Tibial nerve (tissue), 4 donors: ENCODE data around the gene AFAP1. TPM values are rescaled to one million over a fixed set of nuclear protein-coding genes. Genes with fewer than 3 reads are reported as not detected.

Experiments used
- DNase-seq, 2 donors: peaks; one replicate each; pipeline ENCODE4 v3.0.0-alpha.2; 2019; ENCODE audit warnings: low spot score in 2 of 2
- H3K27ac ChIP-seq, 4 donors: fragments of 200-600 bp; sonication (generic) in 3 of 4; one replicate each; pipeline ENCODE4 v1.5.1; 2017 to 2019; ENCODE audit warnings: mild to moderate bottlenecking in 1 of 4
- H3K27me3 ChIP-seq, 2 donors: fragments of 200-600 bp; sonication (generic) in 1 of 2; one replicate each; pipeline versions ENCODE4 v1.5.1 to v1.6.0; 2017 to 2019
- H3K36me3 ChIP-seq, 3 donors: fragments of 200-600 bp; sonication (generic); one replicate each; pipeline ENCODE4 v1.5.1; 2018 to 2019
- H3K4me1 ChIP-seq, 4 donors: fragments of 200-600 bp; sonication (generic) in 3 of 4; one replicate each; pipeline ENCODE4 v1.5.1; 2017 to 2019
- H3K4me3 ChIP-seq, 4 donors: fragments of 200-600 bp; sonication (generic) in 3 of 4; one replicate each; pipeline ENCODE4 v1.5.1; 2017 to 2019; ENCODE audit warnings: mild to moderate bottlenecking in 1 of 4, moderate library complexity in 1 of 4
- H3K9me3 ChIP-seq, 4 donors: fragments of 200-600 bp; sonication (generic) in 3 of 4; one replicate each; pipeline ENCODE4 v1.5.1; 2017 to 2019
- EP300 ChIP-seq, 2 donors: sonication (generic); formaldehyde crosslinking; IDR thresholded peaks; one replicate each; pipeline ENCODE4 v1.6.1; 2017; ENCODE audit warnings: antibody characterized with exemption in 2 of 2, mild to moderate bottlenecking in 1 of 2
- POLR2A ChIP-seq, 2 donors: fragments of 450-650 bp; IDR thresholded peaks; one replicate each; pipeline ENCODE4 v1.6.1; 2017; ENCODE audit warnings: antibody characterized with exemption in 2 of 2, mild to moderate bottlenecking in 2 of 2, moderate library complexity in 2 of 2
- WGBS, 2 donors: methylation state at CpG; one replicate each; pipeline ENCODE4 v1.1.5; 2018; 5-methylcytosine and 5-hydroxymethylcytosine counted together
- total RNA-seq, 4 donors: library from RNA; depleted of rRNA; stranded (reverse); fragments of >200 nt; gene quantifications; one replicate each; pipeline ENCODE4 v1.1.0, GENCODE V29; 2016
- TF ChIP-seq, protein P1 (sequence below), 5 experiments: fragments of 200-600 bp in 3 of 5; fragments of 450-650 bp in 2 of 5; sonication (generic) in 3 of 5; IDR thresholded peaks; one replicate each; pipeline ENCODE4 v1.5.1; 2016 to 2019; ENCODE audit warnings: antibody characterized with exemption in 5 of 5, mild to moderate bottlenecking in 3 of 5, moderate library complexity in 2 of 5

Gene AFAP1
- total RNA-seq, 4 donors from 2014 or later, result 23.2 to 34.9 (median 32.1) TPM

- Histone ChIP-seq H3K27ac (no peak overlapping the region), H3K36me3 (peaks cover 0 to 94% (median 0%) of the 10 kb centered on the region in 3 donors)
Measured at GRCh38 chr4:7769396-7770223, 170.1 kb downstream of the AFAP1 start.

GRCh38 chr4:7768736-7769135 lies 170.9 kb downstream of the AFAP1 start:
- Histone ChIP-seq H3K4me3 (no peak overlapping the region), H3K9me3 (no peaks in the 10 kb centered on the region), H3K4me1 (peaks cover 0 to 18% (median 0%) of the 10 kb centered on the region in 4 donors), H3K36me3 (peaks cover 0 to 94% (median 0%) of the 10 kb centered on the region in 3 donors), H3K27ac (no peak overlapping the region), H3K27me3 (no peaks in the 10 kb centered on the region)
- TF ChIP-seq POLR2A (IDR thresholded peaks at IDR 0.05), result no peak
- no peak for TF ChIP-seq EP300 (IDR thresholded peaks at IDR 0.05)
- TF ChIP-seq, protein P1, sequence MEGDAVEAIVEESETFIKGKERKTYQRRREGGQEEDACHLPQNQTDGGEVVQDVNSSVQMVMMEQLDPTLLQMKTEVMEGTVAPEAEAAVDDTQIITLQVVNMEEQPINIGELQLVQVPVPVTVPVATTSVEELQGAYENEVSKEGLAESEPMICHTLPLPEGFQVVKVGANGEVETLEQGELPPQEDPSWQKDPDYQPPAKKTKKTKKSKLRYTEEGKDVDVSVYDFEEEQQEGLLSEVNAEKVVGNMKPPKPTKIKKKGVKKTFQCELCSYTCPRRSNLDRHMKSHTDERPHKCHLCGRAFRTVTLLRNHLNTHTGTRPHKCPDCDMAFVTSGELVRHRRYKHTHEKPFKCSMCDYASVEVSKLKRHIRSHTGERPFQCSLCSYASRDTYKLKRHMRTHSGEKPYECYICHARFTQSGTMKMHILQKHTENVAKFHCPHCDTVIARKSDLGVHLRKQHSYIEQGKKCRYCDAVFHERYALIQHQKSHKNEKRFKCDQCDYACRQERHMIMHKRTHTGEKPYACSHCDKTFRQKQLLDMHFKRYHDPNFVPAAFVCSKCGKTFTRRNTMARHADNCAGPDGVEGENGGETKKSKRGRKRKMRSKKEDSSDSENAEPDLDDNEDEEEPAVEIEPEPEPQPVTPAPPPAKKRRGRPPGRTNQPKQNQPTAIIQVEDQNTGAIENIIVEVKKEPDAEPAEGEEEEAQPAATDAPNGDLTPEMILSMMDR (IDR thresholded peaks at IDR 0.05), result no peak
- WGBS, 2 donors, result 87 to 93% methylated on average over 13 to 16 of the region's 16 CpGs
- DNase-seq, result no peak

More at GRCh38 chr4:7769396-7770223, 170.1 kb downstream of the AFAP1 start:
- 79 to 85% methylated on average over 17 to 20 of the region's 20 CpGs for WGBS, 2 donors
- TF ChIP-seq EP300 (IDR thresholded peaks at IDR 0.05) (no peak), POLR2A (IDR thresholded peaks at IDR 0.05) (no peak)
- TF ChIP-seq, protein P1 (IDR thresholded peaks at IDR 0.05), result no peak
- Histone ChIP-seq H3K4me1 (peaks cover 0 to 18% (median 0%) of the 10 kb centered on the region in 4 donors), H3K27me3 (no peaks in the 10 kb centered on the region), H3K9me3 (no peaks in the 10 kb centered on the region), H3K4me3 (no peak overlapping the region)
- no peak for DNase-seq

- TF ChIP-seq EP300 (IDR thresholded peaks at IDR 0.05), result no peak
- TF ChIP-seq, protein P1 (IDR thresholded peaks at IDR 0.05), result no peak
- TF ChIP-seq POLR2A (IDR thresholded peaks at IDR 0.05), result no peak
- WGBS, 2 donors, result 83 to 86% methylated on average over 13 of the region's 13 CpGs
- H3K4me3 ChIP-seq, result no peak overlapping the region
- H3K4me1 ChIP-seq, result peaks cover 0 to 13% (median 0%) of the 10 kb centered on the region in 4 donors
- peaks cover 0 to 94% (median 0%) of the 10 kb centered on the region in 3 donors for H3K36me3 ChIP-seq
- H3K27me3 ChIP-seq, result no peaks in the 10 kb centered on the region
- DNase-seq, result no peak
- no peaks in the 10 kb centered on the region for H3K9me3 ChIP-seq
- no peak overlapping the region for H3K27ac ChIP-seq
Measured at GRCh38 chr4:7767966-7768365, 171.7 kb downstream of the AFAP1 start.

GRCh38 chr4:7767526-7767925 lies 172.1 kb downstream of the AFAP1 start:
- Histone ChIP-seq H3K4me1 (peaks cover 0 to 8% (median 0%) of the 10 kb centered on the region in 4 donors), H3K27me3 (no peaks in the 10 kb centered on the region), H3K9me3 (no peaks in the 10 kb centered on the region), H3K36me3 (peaks cover 0 to 91% (median 0%) of the 10 kb centered on the region in 3 donors), H3K27ac (no peak overlapping the region), H3K4me3 (no peak overlapping the region)
- WGBS, 2 donors, result 85 to 96% methylated on average over 4 to 9 of the region's 9 CpGs
- TF ChIP-seq POLR2A (IDR thresholded peaks at IDR 0.05) (no peak), EP300 (IDR thresholded peaks at IDR 0.05) (no peak)
- TF ChIP-seq, protein P1 (IDR thresholded peaks at IDR 0.05), result no peak
- no peak for DNase-seq

GRCh38 chr4:7766661-7767345 lies 172.9 kb downstream of the AFAP1 start:
- Histone ChIP-seq H3K27ac (no peak overlapping the region), H3K4me1 (peaks cover 0 to 6% (median 0%) of the 10 kb centered on the region in 4 donors), H3K36me3 (peaks cover 0 to 84% (median 0%) of the 10 kb centered on the region in 3 donors), H3K4me3 (no peak overlapping the region), H3K27me3 (no peaks in the 10 kb centered on the region), H3K9me3 (no peaks in the 10 kb centered on the region)
- no peak for TF ChIP-seq POLR2A (IDR thresholded peaks at IDR 0.05)
- TF ChIP-seq, protein P1 (IDR thresholded peaks at IDR 0.05), result no peak
- no peak for TF ChIP-seq EP300 (IDR thresholded peaks at IDR 0.05)
- no peak for DNase-seq
- WGBS, 2 donors, result 88 to 90% methylated on average over 23 of the region's 23 CpGs
